Astrocyte (in vitro differentiated cells and primary cell): ENCODE results near the gene MYL7. TPM values are rescaled to one million over a fixed set of nuclear protein-coding genes. Genes with fewer than 3 reads are reported as not detected.

Source experiments
- DNase-seq: peaks from one replicate; pipeline ENCODE4 v3.0.0-alpha.2; 2010; ENCODE audit warnings: low read depth
- FAIRE-seq: peaks from 2 replicates; lab custom pipeline; 2011; peaks lifted over from hg19 to GRCh38; lab: Jason Lieb, UNC
- H2AFZ ChIP-seq: 2 replicates; pipeline ENCODE4 v1.6.0; 2012; ENCODE audit warnings: low read depth, low read length, inconsistent platforms
- H3K27ac ChIP-seq: 2 replicates; pipeline ENCODE4 v1.5.1; 2011; ENCODE audit warnings: low read depth, low read length, inconsistent platforms
- H3K27me3 ChIP-seq: 2 replicates; pipeline ENCODE4 v1.6.0; 2011; ENCODE audit warnings: low read length, inconsistent platforms; ENCODE audit not compliant: insufficient read depth
- H3K36me3 ChIP-seq: 2 replicates; pipeline ENCODE4 v1.5.1; 2011; ENCODE audit warnings: low read length, inconsistent platforms; ENCODE audit not compliant: insufficient read depth
- H3K4me1 ChIP-seq: 2 replicates; pipeline ENCODE4 v1.5.1; 2011; ENCODE audit warnings: low read length, inconsistent platforms; ENCODE audit not compliant: insufficient read depth
- H3K4me2 ChIP-seq: 2 replicates; pipeline ENCODE4 v1.6.0; 2012; ENCODE audit warnings: low read length, inconsistent platforms
- H3K4me3 ChIP-seq: 2 replicates; pipeline ENCODE4 v1.5.1; 2011; ENCODE audit warnings: low read depth, mild to moderate bottlenecking, low read length, inconsistent platforms; ENCODE audit not compliant: insufficient read depth
- H3K79me2 ChIP-seq: 2 replicates; pipeline ENCODE4 v1.6.0; 2012; ENCODE audit warnings: mild to moderate bottlenecking, low read length, inconsistent platforms; ENCODE audit not compliant: insufficient read depth
- H3K9ac ChIP-seq: 2 replicates; pipeline ENCODE4 v1.6.0; 2012; ENCODE audit warnings: mild to moderate bottlenecking, low read length, inconsistent platforms
- H3K9me3 ChIP-seq: 2 replicates; pipeline ENCODE4 v1.5.1; 2012; ENCODE audit warnings: low read depth, mild to moderate bottlenecking, low read length, inconsistent platforms; ENCODE audit not compliant: insufficient read depth
- H4K20me1 ChIP-seq: 2 replicates; pipeline ENCODE4 v1.6.0; 2012; ENCODE audit warnings: low read length, inconsistent platforms; ENCODE audit not compliant: insufficient read depth
- H3K27ac Mint-ChIP-seq: one replicate; pipeline ENCODE4 v1.8.0; 2021; ENCODE audit warnings: mild to moderate bottlenecking, mixed read lengths; ENCODE audit not compliant: unreplicated experiment
- H3K27me3 Mint-ChIP-seq: one replicate; pipeline ENCODE4 v1.8.0; 2021; ENCODE audit warnings: low read depth, mixed read lengths; ENCODE audit not compliant: unreplicated experiment
- H3K36me3 Mint-ChIP-seq: one replicate; pipeline ENCODE4 v1.8.0; 2021; ENCODE audit warnings: low read depth, mixed read lengths; ENCODE audit not compliant: unreplicated experiment
- H3K4me1 Mint-ChIP-seq: one replicate; pipeline ENCODE4 v1.8.0; 2021; ENCODE audit warnings: low read depth, mixed read lengths; ENCODE audit not compliant: unreplicated experiment
- H3K4me3 Mint-ChIP-seq: one replicate; pipeline ENCODE4 v1.8.0; 2021; ENCODE audit warnings: mild to moderate bottlenecking, moderate library complexity, mixed read lengths; ENCODE audit not compliant: unreplicated experiment
- H3K9me3 Mint-ChIP-seq: one replicate; pipeline ENCODE4 v1.8.0; 2021; ENCODE audit warnings: mild to moderate bottlenecking, mixed read lengths; ENCODE audit not compliant: unreplicated experiment
- EZH2 ChIP-seq: IDR thresholded peaks from 2 replicates; pipeline ENCODE4 v1.6.1; 2012; ENCODE audit warnings: mild to moderate bottlenecking, low read length, inconsistent platforms; ENCODE audit not compliant: insufficient read depth
- total RNA-seq: library from RNA; stranded (reverse); gene quantifications from 2 replicates; pipeline ENCODE4 v1.2.1, GENCODE V29; 2021
- TF ChIP-seq, protein P1 (sequence below): IDR thresholded peaks from 2 replicates; pipeline ENCODE4 v1.5.1; 2011; ENCODE audit warnings: low read depth, mild to moderate bottlenecking, inconsistent platforms, low read length, moderate library complexity; ENCODE audit not compliant: insufficient read depth

The MYL7 gene
- total RNA-seq, 1 donor from 2014 or later: 60.0 TPM

DNA sequence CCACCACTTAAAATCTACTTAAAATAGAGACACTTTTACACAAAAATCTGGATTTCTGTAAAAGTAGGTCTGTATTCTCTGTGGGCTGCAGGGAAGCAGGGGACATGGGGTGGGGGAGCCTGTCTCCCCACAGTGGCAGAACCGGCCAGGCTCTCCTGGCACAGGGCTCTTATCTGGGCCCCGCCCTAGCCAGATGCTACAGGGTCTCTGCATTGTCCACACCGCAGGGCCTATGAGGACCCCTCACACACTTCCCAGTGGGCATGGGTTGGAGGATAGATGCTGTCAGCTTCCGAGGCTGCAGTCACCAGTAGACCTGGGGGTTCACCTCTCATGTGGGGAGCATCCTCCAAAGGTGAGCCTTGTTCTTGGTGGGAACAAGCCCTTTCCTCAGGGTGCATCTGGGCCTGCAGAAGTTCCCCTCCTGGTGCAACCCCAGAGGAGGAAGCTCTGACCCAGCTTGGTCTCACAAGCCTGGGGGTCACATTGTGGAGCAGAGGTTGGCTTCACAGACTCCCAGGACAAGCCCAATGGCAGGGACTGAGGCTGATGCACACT, 15.4 kb upstream of the MYL7 start:
- H4K20me1 ChIP-seq: no peaks in the 10 kb centered on the region
- no peaks in the 10 kb centered on the region for H3K27me3 ChIP-seq
- H3K79me2 ChIP-seq: no peaks in the 10 kb centered on the region
- H3K36me3 Mint-ChIP-seq: peaks cover 2% of the 10 kb centered on the region
- H2AFZ ChIP-seq: no peak overlapping the region
- H3K27ac ChIP-seq: no peak overlapping the region
- no peak overlapping the region for H3K9ac ChIP-seq
- H3K4me1 Mint-ChIP-seq: no peaks in the 10 kb centered on the region
- TF ChIP-seq, protein P1, sequence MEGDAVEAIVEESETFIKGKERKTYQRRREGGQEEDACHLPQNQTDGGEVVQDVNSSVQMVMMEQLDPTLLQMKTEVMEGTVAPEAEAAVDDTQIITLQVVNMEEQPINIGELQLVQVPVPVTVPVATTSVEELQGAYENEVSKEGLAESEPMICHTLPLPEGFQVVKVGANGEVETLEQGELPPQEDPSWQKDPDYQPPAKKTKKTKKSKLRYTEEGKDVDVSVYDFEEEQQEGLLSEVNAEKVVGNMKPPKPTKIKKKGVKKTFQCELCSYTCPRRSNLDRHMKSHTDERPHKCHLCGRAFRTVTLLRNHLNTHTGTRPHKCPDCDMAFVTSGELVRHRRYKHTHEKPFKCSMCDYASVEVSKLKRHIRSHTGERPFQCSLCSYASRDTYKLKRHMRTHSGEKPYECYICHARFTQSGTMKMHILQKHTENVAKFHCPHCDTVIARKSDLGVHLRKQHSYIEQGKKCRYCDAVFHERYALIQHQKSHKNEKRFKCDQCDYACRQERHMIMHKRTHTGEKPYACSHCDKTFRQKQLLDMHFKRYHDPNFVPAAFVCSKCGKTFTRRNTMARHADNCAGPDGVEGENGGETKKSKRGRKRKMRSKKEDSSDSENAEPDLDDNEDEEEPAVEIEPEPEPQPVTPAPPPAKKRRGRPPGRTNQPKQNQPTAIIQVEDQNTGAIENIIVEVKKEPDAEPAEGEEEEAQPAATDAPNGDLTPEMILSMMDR: no peak
- TF ChIP-seq EZH2: no peak
- no peak for DNase-seq
- no peaks in the 10 kb centered on the region for H3K9me3 Mint-ChIP-seq
- H3K4me3 ChIP-seq: no peak overlapping the region
- peaks cover 35% of the 10 kb centered on the region for H3K27me3 Mint-ChIP-seq
- no peaks in the 10 kb centered on the region for H3K9me3 ChIP-seq
- H3K36me3 ChIP-seq: no peaks in the 10 kb centered on the region
- no peak for FAIRE-seq
- H3K27ac Mint-ChIP-seq: no peak overlapping the region
- no peak overlapping the region for H3K4me3 Mint-ChIP-seq
- H3K4me2 ChIP-seq: no peak overlapping the region
- H3K4me1 ChIP-seq: no peaks in the 10 kb centered on the region

DNA sequence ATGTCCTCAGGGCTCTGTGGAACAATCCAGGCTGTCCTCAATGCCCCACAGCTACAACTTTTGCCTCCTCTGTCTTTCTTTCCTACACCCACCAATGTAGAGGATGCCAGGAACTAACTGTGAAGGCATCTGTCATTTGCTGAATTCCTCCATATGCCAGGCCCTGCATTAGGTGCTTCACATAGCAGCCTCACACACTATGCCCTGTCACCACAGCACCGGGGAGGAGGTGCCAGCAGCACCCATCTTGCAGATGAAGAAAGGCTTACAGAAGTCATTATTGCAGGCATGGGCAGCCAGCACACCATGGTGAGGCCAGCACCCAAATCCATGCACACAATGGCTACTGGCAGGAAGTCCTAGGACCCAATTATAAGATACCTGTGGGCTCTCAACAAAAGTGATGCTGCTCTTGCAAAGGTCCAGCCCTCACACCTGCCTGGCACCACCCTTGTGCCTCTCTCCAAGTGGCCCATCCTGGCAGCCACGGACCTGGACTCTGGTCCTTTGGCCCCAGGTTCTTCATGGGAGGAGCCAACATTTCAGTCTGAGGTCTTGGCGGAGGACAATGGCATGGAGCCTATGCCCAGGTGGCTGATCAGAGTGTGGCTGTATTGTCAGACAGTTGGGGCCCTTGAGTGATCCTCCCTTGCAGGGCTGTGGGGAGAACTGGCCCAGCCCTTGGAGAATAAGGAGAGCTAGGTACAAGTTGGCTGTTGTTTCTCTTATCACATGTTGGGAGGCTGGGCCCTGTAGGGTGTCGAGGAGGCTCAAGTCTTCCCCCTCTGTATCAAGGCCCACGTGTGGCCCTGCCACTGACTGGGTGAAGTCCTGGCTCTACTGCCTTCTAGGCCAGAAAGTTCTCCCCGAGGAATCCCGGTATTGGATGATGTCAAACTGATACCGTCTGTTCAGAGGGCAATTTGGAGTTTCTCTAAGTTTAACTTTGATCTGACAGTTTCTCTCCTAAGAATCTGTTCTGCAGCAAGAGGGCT, 14.4 kb upstream of the MYL7 start:
- no peak overlapping the region for H3K27ac Mint-ChIP-seq
- H3K27ac ChIP-seq: no peak overlapping the region

More for the DNA sequence above, 14.4 kb upstream of the MYL7 start:
- Histone ChIP-seq H3K27me3 (no peaks in the 10 kb centered on the region), H3K4me3 (no peak overlapping the region), H3K4me2 (no peak overlapping the region), H4K20me1 (no peaks in the 10 kb centered on the region), H3K9ac (no peak overlapping the region), H2AFZ (no peak overlapping the region), H3K9me3 (no peaks in the 10 kb centered on the region), H3K4me1 (no peaks in the 10 kb centered on the region), H3K79me2 (no peaks in the 10 kb centered on the region), H3K36me3 (no peaks in the 10 kb centered on the region)
- DNase-seq (no peak), FAIRE-seq (no peak)
- Mint-ChIP-seq H3K36me3 (peaks cover 2% of the 10 kb centered on the region), H3K4me1 (no peaks in the 10 kb centered on the region), H3K4me3 (no peak overlapping the region), H3K27me3 (peaks cover 45% of the 10 kb centered on the region), H3K9me3 (no peaks in the 10 kb centered on the region)
- TF ChIP-seq, protein P1: no peak
- TF ChIP-seq EZH2: no peak
